HG02938 (cell line): ENCODE data around the gene CD4.

Experiments used
- ATAC-seq: cut with Tn5 transposase; IDR thresholded peaks from one replicate; pipeline ENCODE4 v1.9.1; 2021; ENCODE audit warnings: mild to moderate bottlenecking, moderate library complexity; ENCODE audit not compliant: unreplicated experiment

The CD4 gene

GRCh38 chr12:6843118-6843902 lies 54.0 kb downstream of the CD4 start:
- no peak for ATAC-seq

DNA sequence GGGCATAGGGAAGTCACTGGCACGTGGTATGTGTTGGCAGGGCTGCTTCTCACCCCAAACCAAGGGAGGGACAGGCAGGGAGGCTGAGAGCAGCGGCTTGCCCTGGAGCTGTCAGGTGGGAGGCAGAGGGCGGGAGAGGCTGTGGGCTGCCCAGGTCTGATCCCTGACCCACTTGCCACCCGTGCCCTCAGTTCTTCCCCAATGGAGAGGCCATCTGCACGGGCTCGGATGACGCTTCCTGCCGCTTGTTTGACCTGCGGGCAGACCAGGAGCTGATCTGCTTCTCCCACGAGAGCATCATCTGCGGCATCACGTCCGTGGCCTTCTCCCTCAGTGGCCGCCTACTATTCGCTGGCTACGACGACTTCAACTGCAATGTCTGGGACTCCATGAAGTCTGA lies 56.1 kb downstream of the CD4 start:
- no peak for ATAC-seq

- no peak for ATAC-seq
Measured at GRCh38 chr12:6846316-6846869, 57.1 kb downstream of the CD4 start.

GRCh38 chr12:6847676-6848075 lies 58.3 kb downstream of the CD4 start:
- ATAC-seq: no peak

- ATAC-seq: no peak
Measured at GRCh38 chr12:6849427-6849826, 60.1 kb downstream of the CD4 start.

DNA sequence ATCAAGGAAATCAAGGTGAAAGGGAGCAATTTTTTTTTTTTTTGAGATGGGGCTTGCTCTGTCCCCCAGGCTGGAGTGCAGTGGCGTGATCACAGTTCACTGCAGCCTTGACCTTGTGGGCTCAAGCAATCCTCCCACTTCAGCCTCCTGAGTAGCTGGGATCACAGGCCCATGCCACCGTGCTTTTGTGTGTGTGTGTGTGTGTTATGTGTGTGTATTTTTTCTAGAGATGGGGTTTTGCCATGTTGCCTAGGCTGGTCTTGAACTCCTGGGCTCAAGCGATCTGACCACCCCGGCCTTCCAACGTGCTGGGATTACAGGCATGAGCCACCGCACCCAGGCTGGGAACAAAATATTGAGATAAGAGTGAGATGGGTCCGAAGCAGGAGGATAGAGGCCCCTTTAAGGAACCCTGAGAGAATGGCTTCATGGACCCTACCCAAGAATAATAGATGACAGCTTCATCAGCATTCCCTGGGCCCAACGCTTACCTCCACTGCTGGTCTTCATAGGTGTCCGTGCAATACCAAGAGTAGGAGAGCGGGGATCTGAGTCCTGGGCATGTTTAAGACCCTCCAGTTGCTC lies 60.7 kb downstream of the CD4 start:
- ATAC-seq: no peak

GRCh38 chr12:6850796-6851152 lies 61.4 kb downstream of the CD4 start:
- ATAC-seq: no peak

DNA sequence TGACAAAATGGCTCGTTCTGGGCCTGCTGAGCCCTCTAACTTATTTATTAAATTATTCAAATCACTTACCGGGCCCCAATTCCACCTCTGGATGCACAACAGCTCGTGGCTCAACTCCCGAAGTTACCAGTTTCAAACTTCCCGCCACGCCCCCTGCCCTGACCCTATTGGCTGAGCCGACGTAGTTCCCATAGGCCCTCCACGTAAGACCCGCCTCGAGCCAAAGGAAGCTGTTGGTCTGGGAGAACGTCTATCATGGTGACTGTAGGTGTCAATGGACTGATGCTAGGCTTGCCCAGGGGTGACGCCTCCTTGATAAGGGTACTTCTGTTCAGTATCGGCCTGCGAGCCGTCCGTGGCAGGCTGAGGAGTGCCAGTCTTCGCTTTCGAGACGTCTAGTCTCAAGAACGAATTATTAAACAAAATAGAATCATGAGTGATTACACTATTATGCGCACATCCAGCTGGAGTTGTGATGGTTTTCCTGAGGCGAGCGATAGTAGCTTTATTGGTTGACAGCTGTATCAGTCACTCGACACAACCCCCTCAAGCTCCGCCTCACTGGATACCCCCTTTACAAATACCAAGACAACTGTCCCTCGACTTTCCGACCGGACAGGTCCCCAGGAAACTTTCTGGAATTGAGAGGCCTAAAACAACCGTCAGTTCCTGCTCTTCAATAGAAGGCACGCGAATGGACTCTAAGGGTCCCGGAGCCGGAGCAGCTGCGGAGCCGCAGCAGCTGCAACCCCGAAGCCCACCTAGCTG lies 62.0 kb downstream of the CD4 start, which contains the start of gene CDCA3:
CDCA3 (minus strand) TSS at position 134 of the 768 bp plus-strand sequence. CDS start 334 bp downstream, outside the sequence.
- peak; percentile 46 for ATAC-seq

GRCh38 chr12:6851921-6852650 lies 62.8 kb downstream of the CD4 start, which contains the start of gene USP5:
TSS of gene USP5 (plus strand) at chr12:6852150. CDS start at chr12:6852180, 30 bp downstream.
- peak; percentile 72 for ATAC-seq

GRCh38 chr12:6852651-6853354 lies 63.5 kb downstream of the CD4 start:
- ATAC-seq: no peak

- ATAC-seq: no peak
Measured at GRCh38 chr12:6853626-6854025, 64.3 kb downstream of the CD4 start.

DNA sequence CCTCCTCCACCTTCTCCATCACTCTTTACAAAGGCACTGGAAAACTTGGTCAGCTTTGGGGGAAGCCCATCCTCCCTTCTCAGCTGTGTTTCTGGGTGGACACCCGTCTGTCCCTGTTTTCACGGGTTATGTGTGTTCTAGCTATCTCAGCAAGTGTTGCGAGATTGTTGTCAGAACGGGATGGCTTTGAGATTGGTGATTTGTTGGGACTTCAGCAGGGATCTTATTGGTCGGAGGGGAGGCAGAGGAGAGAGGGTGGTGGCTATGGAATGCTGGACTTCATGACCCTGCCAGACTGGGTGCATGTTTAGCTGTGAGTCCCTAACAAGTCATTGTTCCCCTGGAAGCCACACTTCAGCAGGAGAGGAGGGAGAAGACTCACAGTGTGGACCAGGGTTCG lies 64.7 kb downstream of the CD4 start:
- ATAC-seq: no peak

GRCh38 chr12:6855322-6855721 lies 66.0 kb downstream of the CD4 start:
- ATAC-seq: no peak

- no peak for ATAC-seq
Measured at GRCh38 chr12:6858799-6859198, 69.5 kb downstream of the CD4 start.

GRCh38 chr12:6860116-6860515 lies 70.8 kb downstream of the CD4 start:
- ATAC-seq: no peak

GRCh38 chr12:6860942-6861341 lies 71.6 kb downstream of the CD4 start:
- ATAC-seq: no peak

DNA sequence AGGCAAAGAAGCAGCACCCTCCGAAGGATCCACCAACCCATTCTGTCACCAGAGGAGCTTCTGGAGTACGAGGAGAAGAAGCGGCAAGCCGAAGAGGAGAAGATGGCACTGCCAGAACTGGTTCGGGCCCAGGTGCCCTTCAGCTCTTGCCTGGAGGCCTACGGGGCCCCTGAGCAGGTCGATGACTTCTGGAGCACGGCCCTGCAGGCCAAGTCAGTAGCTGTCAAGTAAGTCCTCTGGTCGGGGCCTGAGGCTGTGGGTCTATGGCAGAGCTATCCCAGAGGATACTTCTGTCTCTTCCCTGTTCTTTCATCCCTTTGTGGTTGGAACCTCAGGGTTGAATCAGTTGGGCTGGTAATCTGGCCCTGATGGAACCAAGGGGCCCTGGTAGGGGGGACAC lies 72.1 kb downstream of the CD4 start:
- no peak for ATAC-seq

GRCh38 chr12:6863033-6863432 lies 73.7 kb downstream of the CD4 start:
- no peak for ATAC-seq

GRCh38 chr12:6863586-6864321 lies 74.4 kb downstream of the CD4 start:
- ATAC-seq: no peak
